Naive thymus-derived CD4-positive, alpha-beta T cell (primary cell): Measurements from ENCODE around the gene UMODL1. TPM values are rescaled to one million over a fixed set of nuclear protein-coding genes. Genes with fewer than 3 reads are reported as not detected.

Experiments used
- ATAC-seq: fragments of 150-1000 bp; cut with Tn5 transposase; 2 replicates; pipeline ENCODE4 v1.10.0; 2021; ENCODE audit warnings: mild to moderate bottlenecking, moderate library complexity
- CTCF ChIA-PET: fragments of 350-600 bp; sonication (Branson Sonifier 250); formaldehyde crosslinking; loops from one replicate; lab custom pipeline; 2021; ENCODE audit warnings: antibody characterized with exemption; lab: Charles Lee
- POLR2A ChIA-PET: fragments of 350-600 bp; sonication (Branson Sonifier 250); formaldehyde crosslinking; loops from one replicate; lab custom pipeline; 2021; ENCODE audit warnings: antibody characterized with exemption, inconsistent platforms; lab: Charles Lee
- DNase-seq, 9 donors: peaks; one replicate each; pipeline versions ENCODE4 v3.0.0 to v3.0.0-alpha.2; 2020 to 2022; ENCODE audit warnings: mixed read lengths in 1 of 9
- H3K27ac ChIP-seq: one replicate; pipeline ENCODE4 v1.7.0; 2013; ENCODE audit warnings: mild to moderate bottlenecking, low read depth, low read length, moderate library complexity
- H3K27me3 ChIP-seq, 2 donors: one replicate each; pipeline ENCODE4 v1.7.0; 2013; ENCODE audit warnings: low read length in 2 of 2, mild to moderate bottlenecking in 2 of 2, moderate library complexity in 2 of 2; ENCODE audit not compliant: control insufficient read depth in 2 of 2, insufficient read depth in 2 of 2
- H3K36me3 ChIP-seq, 3 experiments: 1 replicate in 2 of 3; 2 replicates in 1 of 3; pipeline ENCODE4 v1.7.0; 2013; ENCODE audit warnings: low read length in 3 of 3, mild to moderate bottlenecking in 3 of 3, moderate library complexity in 1 of 3; ENCODE audit not compliant: insufficient read depth in 3 of 3, control insufficient read depth in 2 of 3
- H3K4me1 ChIP-seq, 2 donors: one replicate each; pipeline ENCODE4 v1.7.0; 2013; ENCODE audit warnings: low read length in 2 of 2, mild to moderate bottlenecking in 2 of 2, moderate library complexity in 1 of 2; ENCODE audit not compliant: control insufficient read depth in 2 of 2, insufficient read depth in 2 of 2
- H3K4me3 ChIP-seq: 2 replicates; pipeline ENCODE4 v1.7.0; 2013; ENCODE audit warnings: mild to moderate bottlenecking, low read length
- H3K9me3 ChIP-seq, 3 experiments: 1 replicate in 2 of 3; 2 replicates in 1 of 3; pipeline ENCODE4 v1.7.0; 2013; ENCODE audit warnings: low read length in 3 of 3; ENCODE audit not compliant: control insufficient read depth in 2 of 3
- H3K27ac Mint-ChIP-seq, 9 donors: one replicate each; pipeline ENCODE4 v1.8.0; 2020 to 2022; ENCODE audit warnings: mixed read lengths in 9 of 9, mild to moderate bottlenecking in 8 of 9, moderate library complexity in 5 of 9, inconsistent platforms in 2 of 9
- H3K27me3 Mint-ChIP-seq, 5 donors: one replicate each; pipeline ENCODE4 v1.8.0; 2021 to 2022; ENCODE audit warnings: mixed read lengths in 5 of 5, mild to moderate bottlenecking in 1 of 5
- H3K36me3 Mint-ChIP-seq, 5 donors: one replicate each; pipeline ENCODE4 v1.8.0; 2020 to 2022; ENCODE audit warnings: mixed read lengths in 5 of 5, mild to moderate bottlenecking in 3 of 5, inconsistent platforms in 1 of 5
- H3K4me1 Mint-ChIP-seq, 7 donors: one replicate each; pipeline ENCODE4 v1.8.0; 2020 to 2022; ENCODE audit warnings: mixed read lengths in 7 of 7, mild to moderate bottlenecking in 3 of 7, inconsistent platforms in 1 of 7
- H3K4me3 Mint-ChIP-seq, 10 donors: one replicate each; pipeline ENCODE4 v1.8.0; 2020 to 2022; ENCODE audit warnings: mild to moderate bottlenecking in 10 of 10, mixed read lengths in 10 of 10, moderate library complexity in 6 of 10, inconsistent platforms in 2 of 10
- H3K9me3 Mint-ChIP-seq, 11 donors: one replicate each; pipeline ENCODE4 v1.8.0; 2020 to 2022; ENCODE audit warnings: mixed read lengths in 11 of 11, mild to moderate bottlenecking in 4 of 11, inconsistent platforms in 1 of 11, moderate library complexity in 1 of 11
- intact Hi-C, 2 donors: fragments of 100-400 bp; cut with micrococcal nuclease; formaldehyde crosslinking; loops; one replicate each; pipeline ENCODE4 v1.15.1; 2023
- polyA plus RNA-seq, 2 donors: library from polyadenylated mRNA; unstranded; fragments of 300-500 nt; fragmentation: Illumina TruSeq; gene quantifications; one replicate each; pipeline ENCODE4 v1.2.3, GENCODE V29; 2021
- total RNA-seq, 6 experiments: library from RNA in 5 of 6; stranded (reverse) in 5 of 6; gene quantifications; 1 replicate in 5 of 6; 2 replicates in 1 of 6; pipeline ENCODE4 v1.2.3 and lab custom pipeline; 2021 to 2026

The UMODL1 gene
- total and polyA plus RNA-seq, 7 experiments from 2014 or later = 0.11 to 1.7 (median 0.66) TPM; not detected in 1

GRCh38 chr21:42038826-42039425 lies 32.2 kb upstream of the UMODL1 start:
- no peak overlapping the region for H3K4me3 ChIP-seq
- peaks cover 0 to 3% (median 0%) of the 10 kb centered on the region in 5 donors for H3K36me3 Mint-ChIP-seq
- no peak for ATAC-seq
- DNase-seq = no peak
- ChIA-PET CTCF (no interaction called here), POLR2A (interaction anchor here (1.1 kb wide), 1 partner anchor 24 kb away, joined by 3 read pairs; no protein-coding TSS in a partner anchor)
- H3K4me1 ChIP-seq = no peaks in the 10 kb centered on the region
- peak overlapping the region in 4 of 9 donors; percentile 15 to 76 (median 47) for H3K27ac Mint-ChIP-seq
- peaks cover 0 to 3% (median 0%) of the 10 kb centered on the region in 11 donors for H3K9me3 Mint-ChIP-seq
- H3K9me3 ChIP-seq = no peaks in the 10 kb centered on the region
- H3K4me3 Mint-ChIP-seq = no peak overlapping the region
- H3K4me1 Mint-ChIP-seq = peaks cover 0 to 22% (median 11%) of the 10 kb centered on the region in 7 donors
- H3K36me3 ChIP-seq = no peaks in the 10 kb centered on the region
- no peaks in the 10 kb centered on the region for H3K27me3 ChIP-seq
- no peak overlapping the region for H3K27ac ChIP-seq
- H3K27me3 Mint-ChIP-seq = no peaks in the 10 kb centered on the region
- intact Hi-C loops = no loop called here

- no peak for ATAC-seq
- no peak for DNase-seq
- ChIA-PET CTCF (no interaction called here), POLR2A (interaction anchor here (1.1 kb wide), 1 partner anchor 24 kb away, joined by 3 read pairs; no protein-coding TSS in a partner anchor)
- Histone ChIP-seq H3K36me3 (no peaks in the 10 kb centered on the region), H3K4me1 (no peaks in the 10 kb centered on the region), H3K9me3 (no peaks in the 10 kb centered on the region), H3K4me3 (no peak overlapping the region), H3K27ac (no peak overlapping the region), H3K27me3 (no peaks in the 10 kb centered on the region)
- Mint-ChIP-seq H3K27ac (peak overlapping the region in 1 of 9 donors; percentile 76), H3K27me3 (no peaks in the 10 kb centered on the region), H3K4me3 (no peak overlapping the region), H3K4me1 (peaks cover 0 to 20% (median 11%) of the 10 kb centered on the region in 7 donors), H3K36me3 (peaks cover 0 to 3% (median 0%) of the 10 kb centered on the region in 5 donors), H3K9me3 (peaks cover 0 to 3% (median 0%) of the 10 kb centered on the region in 11 donors)
- intact Hi-C loops = no loop called here
Measured at GRCh38 chr21:42039470-42039901, 31.6 kb upstream of the UMODL1 start.

GRCh38 chr21:42039911-42040351 lies 31.2 kb upstream of the UMODL1 start:
- peaks cover 0 to 16% (median 11%) of the 10 kb centered on the region in 7 donors for H3K4me1 Mint-ChIP-seq
- CTCF ChIA-PET = no interaction called here
- POLR2A ChIA-PET = no interaction called here
- H3K27ac Mint-ChIP-seq = peak overlapping the region in 1 of 9 donors; percentile 55
- ATAC-seq = no peak
- peaks cover 0 to 3% (median 0%) of the 10 kb centered on the region in 11 donors for H3K9me3 Mint-ChIP-seq
- Histone ChIP-seq H3K27ac (no peak overlapping the region), H3K27me3 (no peaks in the 10 kb centered on the region), H3K4me1 (no peaks in the 10 kb centered on the region), H3K36me3 (no peaks in the 10 kb centered on the region), H3K9me3 (no peaks in the 10 kb centered on the region), H3K4me3 (no peak overlapping the region)
- no peaks in the 10 kb centered on the region for H3K27me3 Mint-ChIP-seq
- no peak for DNase-seq
- peaks cover 0 to 3% (median 0%) of the 10 kb centered on the region in 5 donors for H3K36me3 Mint-ChIP-seq
- intact Hi-C loops = no loop called here
- no peak overlapping the region for H3K4me3 Mint-ChIP-seq

GRCh38 chr21:42040411-42041180 lies 30.5 kb upstream of the UMODL1 start:
- no peak for ATAC-seq
- Histone ChIP-seq H3K9me3 (no peaks in the 10 kb centered on the region), H3K4me3 (no peak overlapping the region), H3K4me1 (no peaks in the 10 kb centered on the region), H3K27me3 (no peaks in the 10 kb centered on the region), H3K27ac (no peak overlapping the region), H3K36me3 (no peaks in the 10 kb centered on the region)
- ChIA-PET CTCF (no interaction called here), POLR2A (interaction anchor here (0.6 kb wide), 1 partner anchor 254 kb away, joined by 4 read pairs; no protein-coding TSS in a partner anchor)
- H3K4me3 Mint-ChIP-seq = no peak overlapping the region
- no peak for DNase-seq
- peaks cover 0 to 3% (median 0%) of the 10 kb centered on the region in 11 donors for H3K9me3 Mint-ChIP-seq
- H3K4me1 Mint-ChIP-seq = peaks cover 0 to 16% (median 11%) of the 10 kb centered on the region in 7 donors
- peaks cover 0 to 3% (median 0%) of the 10 kb centered on the region in 5 donors for H3K36me3 Mint-ChIP-seq
- intact Hi-C loops = no loop called here
- no peaks in the 10 kb centered on the region for H3K27me3 Mint-ChIP-seq
- H3K27ac Mint-ChIP-seq = peak overlapping the region in 3 of 9 donors; percentile 36 to 49 (median 36)

GRCh38 chr21:42041246-42041645 lies 29.9 kb upstream of the UMODL1 start:
- H3K9me3 ChIP-seq = no peaks in the 10 kb centered on the region
- Mint-ChIP-seq H3K9me3 (peaks cover 0 to 3% (median 0%) of the 10 kb centered on the region in 11 donors), H3K27ac (peak overlapping the region in 4 of 9 donors; percentile 56 to 89 (median 72)), H3K36me3 (peaks cover 0 to 3% (median 0%) of the 10 kb centered on the region in 5 donors), H3K27me3 (no peaks in the 10 kb centered on the region), H3K4me1 (peaks cover 0 to 16% (median 11%) of the 10 kb centered on the region in 7 donors), H3K4me3 (no peak overlapping the region)
- ATAC-seq (no peak), DNase-seq (no peak)
- H3K4me3 ChIP-seq = no peak overlapping the region
- no peaks in the 10 kb centered on the region for H3K4me1 ChIP-seq
- H3K27me3 ChIP-seq = no peaks in the 10 kb centered on the region
- no peak overlapping the region for H3K27ac ChIP-seq
- H3K36me3 ChIP-seq = no peaks in the 10 kb centered on the region
- POLR2A ChIA-PET = interaction anchor here (0.6 kb wide), 1 partner anchor 254 kb away, joined by 4 read pairs; no protein-coding TSS in a partner anchor
- CTCF ChIA-PET = interaction anchor here (0.7 kb wide), 1 partner anchor 821 kb away, joined by 5 read pairs; no protein-coding TSS in a partner anchor
- intact Hi-C loops = no loop called here

- Mint-ChIP-seq H3K27ac (peak overlapping the region in 4 of 9 donors; percentile 56 to 89 (median 72)), H3K4me3 (no peak overlapping the region), H3K36me3 (peaks cover 0 to 3% (median 0%) of the 10 kb centered on the region in 5 donors), H3K27me3 (no peaks in the 10 kb centered on the region), H3K9me3 (peaks cover 0 to 3% (median 0%) of the 10 kb centered on the region in 11 donors), H3K4me1 (peaks cover 0 to 16% (median 11%) of the 10 kb centered on the region in 7 donors)
- Histone ChIP-seq H3K9me3 (no peaks in the 10 kb centered on the region), H3K4me3 (no peak overlapping the region), H3K4me1 (no peaks in the 10 kb centered on the region), H3K27ac (no peak overlapping the region), H3K36me3 (no peaks in the 10 kb centered on the region), H3K27me3 (no peaks in the 10 kb centered on the region)
- DNase-seq = no peak
- intact Hi-C loops = no loop called here
- no peak for ATAC-seq
- CTCF ChIA-PET = interaction anchor here (0.7 kb wide), 1 partner anchor 821 kb away, joined by 5 read pairs; no protein-coding TSS in a partner anchor
- POLR2A ChIA-PET = no interaction called here
Measured at GRCh38 chr21:42041711-42042110, 29.4 kb upstream of the UMODL1 start.
